Kidney (tissue), 14 donors: Measurements from ENCODE around the gene SDC4. TPM values are rescaled to one million over a fixed set of nuclear protein-coding genes. Genes with fewer than 3 reads are reported as not detected.

Source experiments
- DNase-seq, 5 donors: peaks; one replicate each; pipeline ENCODE4 v3.0.0-alpha.2; 2013 to 2020
- FAIRE-seq: peaks from 2 replicates; lab custom pipeline; 2012; peaks lifted over from hg19 to GRCh38; lab: Jason Lieb, UNC
- H3K27ac ChIP-seq, 2 donors: one replicate each; pipeline ENCODE4 v1.7.0; 2013; ENCODE audit warnings: low read depth in 2 of 2, low read length in 2 of 2, inconsistent platforms in 1 of 2
- H3K27me3 ChIP-seq: one replicate; pipeline ENCODE4 v1.7.1; 2013; ENCODE audit warnings: low read length, inconsistent platforms; ENCODE audit not compliant: control insufficient read depth, insufficient read depth
- H3K36me3 ChIP-seq, 3 donors: one replicate each; pipeline versions ENCODE4 v1.7.0 to v1.7.1; 2013; ENCODE audit warnings: low read length in 3 of 3, control low read depth in 1 of 3, inconsistent platforms in 1 of 3; ENCODE audit not compliant: insufficient read depth in 3 of 3, control insufficient read depth in 2 of 3
- H3K4me1 ChIP-seq, 3 donors: one replicate each; pipeline versions ENCODE4 v1.7.0 to v1.7.1; 2013; ENCODE audit warnings: low read length in 3 of 3, inconsistent platforms in 1 of 3, low read depth in 1 of 3; ENCODE audit not compliant: control insufficient read depth in 2 of 3, insufficient read depth in 2 of 3
- H3K4me3 ChIP-seq, 3 donors: one replicate each; pipeline versions ENCODE4 v1.7.0 to v1.8.1; 2013; ENCODE audit warnings: low read length in 3 of 3, control low read depth in 1 of 3, inconsistent platforms in 1 of 3
- H3K9ac ChIP-seq, 3 donors: one replicate each; pipeline versions ENCODE4 v1.7.0 to v1.7.1; 2013; ENCODE audit warnings: low read length in 3 of 3, control low read depth in 1 of 3, inconsistent platforms in 1 of 3
- H3K9me3 ChIP-seq, 3 donors: one replicate each; pipeline versions ENCODE4 v1.7.0 to v1.7.1; 2013; ENCODE audit warnings: low read length in 3 of 3, control low read depth in 1 of 3, inconsistent platforms in 1 of 3; ENCODE audit not compliant: control insufficient read depth in 2 of 3, insufficient read depth in 1 of 3
- intact Hi-C: fragments of 100-400 bp; cut with DNase I; formaldehyde crosslinking; loops from one replicate; pipeline ENCODE4 v1.11.1; 2022
- polyA plus RNA-seq: library from polyadenylated mRNA; stranded (reverse); fragments of 350-450 nt; fragmentation: Illumina TruSeq; extraction: RNeasy Lipid Tissue Mini Kit (QIAGEN cat#74804); gene quantifications from one replicate; pipeline ENCODE4 v1.2.3, GENCODE V29; 2014; ENCODE audit warnings: low read depth, low replicate concordance; ENCODE audit not compliant: insufficient read depth
- total RNA-seq: library from RNA; stranded (reverse); fragmentation: NEBNext Ultra II Directional; extraction: Animal tissue kit (Norgen Biotek cat#: 25700); gene quantifications from one replicate; pipeline ENCODE4 v1.2.1, GENCODE V29; 2021
- TF ChIP-seq, protein P1 (sequence below): IDR thresholded peaks from 3 replicates; pipeline ENCODE4 v1.5.1; 2012; ENCODE audit warnings: mild to moderate bottlenecking, moderate library complexity, borderline replicate concordance; ENCODE audit not compliant: insufficient read depth; ENCODE audit errors: extremely low read depth
- donor health status: control.
- donor health status: control.
- donor health status: control.
- donor health status: control.
- donor health status: control.
- donor health status: DM: yes; HTN: yes; CAD: no.
- donor health status: Normal renal cell carcinoma (clear cell type).

The SDC4 gene
- total and polyA plus RNA-seq, 2 donors from 2014 or later: 242 to 397 TPM

DNA sequence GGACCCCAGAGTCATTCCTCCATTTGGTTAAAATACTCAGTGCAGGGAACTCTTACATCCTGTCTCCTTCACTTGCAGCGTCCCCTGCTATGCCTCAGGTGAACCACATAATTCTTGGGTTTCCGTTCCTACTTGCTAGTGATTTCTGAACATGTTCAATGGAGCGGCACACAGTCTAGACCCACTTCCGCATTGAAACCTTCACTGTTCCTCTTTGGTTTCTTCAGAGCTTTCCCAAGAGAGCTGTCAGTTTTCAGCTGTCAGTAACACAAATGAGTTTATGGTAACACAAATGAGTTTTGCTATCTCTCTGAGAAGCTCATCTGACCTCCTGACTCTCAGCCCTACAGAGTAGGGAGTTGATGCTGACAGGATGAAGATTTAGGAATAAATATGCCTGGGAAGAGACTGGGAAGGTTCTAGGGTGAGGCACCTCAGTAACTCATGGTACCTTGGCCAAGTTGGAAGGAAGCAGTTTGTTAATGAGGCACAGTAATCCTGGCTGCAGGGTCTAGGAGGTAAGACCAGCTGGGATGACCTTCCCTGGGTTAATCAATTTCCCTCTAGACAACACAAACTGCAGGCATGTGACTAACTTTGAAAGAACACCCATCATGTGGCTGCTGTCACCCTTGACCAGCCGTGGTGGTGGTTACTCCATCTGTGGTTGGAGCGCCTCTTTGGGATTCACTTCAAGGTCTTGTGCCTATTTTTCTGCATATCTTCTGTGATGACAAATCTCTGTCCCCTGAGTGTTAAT, 20.2 kb upstream of the SDC4 start:
- Histone ChIP-seq H3K9ac (no peak overlapping the region), H3K4me1 (peaks cover 0 to 30% (median 16%) of the 10 kb centered on the region in 3 donors), H3K9me3 (no peaks in the 10 kb centered on the region), H3K27me3 (no peaks in the 10 kb centered on the region), H3K36me3 (peaks cover 2 to 35% (median 19%) of the 10 kb centered on the region in 3 donors), H3K4me3 (no peak overlapping the region), H3K27ac (peak overlapping the region in 1 of 2 donors; percentile 56)
- DNase-seq (no peak), FAIRE-seq (no peak)
- intact Hi-C loops: no loop called here
- TF ChIP-seq, protein P1, sequence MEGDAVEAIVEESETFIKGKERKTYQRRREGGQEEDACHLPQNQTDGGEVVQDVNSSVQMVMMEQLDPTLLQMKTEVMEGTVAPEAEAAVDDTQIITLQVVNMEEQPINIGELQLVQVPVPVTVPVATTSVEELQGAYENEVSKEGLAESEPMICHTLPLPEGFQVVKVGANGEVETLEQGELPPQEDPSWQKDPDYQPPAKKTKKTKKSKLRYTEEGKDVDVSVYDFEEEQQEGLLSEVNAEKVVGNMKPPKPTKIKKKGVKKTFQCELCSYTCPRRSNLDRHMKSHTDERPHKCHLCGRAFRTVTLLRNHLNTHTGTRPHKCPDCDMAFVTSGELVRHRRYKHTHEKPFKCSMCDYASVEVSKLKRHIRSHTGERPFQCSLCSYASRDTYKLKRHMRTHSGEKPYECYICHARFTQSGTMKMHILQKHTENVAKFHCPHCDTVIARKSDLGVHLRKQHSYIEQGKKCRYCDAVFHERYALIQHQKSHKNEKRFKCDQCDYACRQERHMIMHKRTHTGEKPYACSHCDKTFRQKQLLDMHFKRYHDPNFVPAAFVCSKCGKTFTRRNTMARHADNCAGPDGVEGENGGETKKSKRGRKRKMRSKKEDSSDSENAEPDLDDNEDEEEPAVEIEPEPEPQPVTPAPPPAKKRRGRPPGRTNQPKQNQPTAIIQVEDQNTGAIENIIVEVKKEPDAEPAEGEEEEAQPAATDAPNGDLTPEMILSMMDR: no peak

DNA sequence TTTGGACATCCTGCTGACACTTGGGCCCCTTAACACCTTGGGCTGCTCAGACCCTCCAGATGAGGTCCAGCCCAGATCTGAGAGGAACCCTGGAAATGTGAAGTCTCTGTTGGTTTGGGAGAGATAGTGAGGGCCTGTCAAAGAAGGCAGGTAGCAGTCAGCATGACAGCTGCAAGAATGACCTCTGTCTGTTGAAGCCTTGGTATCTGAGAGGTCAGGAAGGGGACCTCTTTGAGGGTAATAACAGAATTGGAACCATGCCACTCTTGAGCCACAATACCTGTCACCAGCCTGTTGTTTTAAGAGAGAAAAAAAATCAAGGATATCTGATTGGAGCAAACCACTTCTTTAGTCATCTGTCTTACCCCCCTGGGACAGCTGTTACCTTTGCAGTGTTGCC, 18.9 kb upstream of the SDC4 start:
- H3K36me3 ChIP-seq: peaks cover 2 to 35% (median 19%) of the 10 kb centered on the region in 3 donors

DNA sequence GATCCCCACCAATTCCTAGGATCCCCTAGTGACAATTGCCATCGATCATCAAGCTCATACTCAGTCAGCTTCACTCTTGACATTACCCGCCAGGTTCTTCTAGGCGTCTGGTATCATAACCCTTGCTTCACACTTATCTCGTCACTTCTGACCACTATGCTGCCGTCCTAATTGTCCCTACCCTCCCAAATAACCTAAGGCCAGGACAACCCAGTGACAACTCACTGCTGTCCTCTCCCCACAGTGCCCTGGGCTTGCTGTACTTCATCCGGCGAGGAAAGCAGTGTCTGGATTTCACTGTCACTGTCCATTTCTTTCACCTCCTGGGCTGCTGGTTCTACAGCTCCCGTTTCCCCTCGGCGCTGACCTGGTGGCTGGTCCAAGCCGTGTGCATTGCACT, 18.4 kb upstream of the SDC4 start:
- TF ChIP-seq, protein P1: no peak
- Histone ChIP-seq H3K4me1 (peaks cover 0 to 25% (median 13%) of the 10 kb centered on the region in 3 donors), H3K9ac (no peak overlapping the region), H3K9me3 (no peaks in the 10 kb centered on the region), H3K27ac (no peak overlapping the region), H3K36me3 (peaks cover 2 to 35% (median 19%) of the 10 kb centered on the region in 3 donors), H3K4me3 (no peak overlapping the region), H3K27me3 (no peaks in the 10 kb centered on the region)
- intact Hi-C loops: no loop called here
- DNase-seq (peak in 1 of 5 donors; percentile 13), FAIRE-seq (no peak)

More for the DNA sequence above, 18.9 kb upstream of the SDC4 start:
- H3K9me3 ChIP-seq: no peaks in the 10 kb centered on the region
- FAIRE-seq (no peak), DNase-seq (no peak)
- no peak overlapping the region for H3K4me3 ChIP-seq
- H3K9ac ChIP-seq: no peak overlapping the region
- intact Hi-C loops: no loop called here
- peaks cover 0 to 25% (median 13%) of the 10 kb centered on the region in 3 donors for H3K4me1 ChIP-seq
- TF ChIP-seq, protein P1: no peak
- H3K27me3 ChIP-seq: no peaks in the 10 kb centered on the region
- no peak overlapping the region for H3K27ac ChIP-seq
